ENCODE measurements around the gene ZSWIM5. TPM values are rescaled to one million over a fixed set of nuclear protein-coding genes. Genes with fewer than 3 reads are reported as not detected.
"Not testable (repeated sequence)": the region's sequence is repeated elsewhere in the genome, so short reads cannot be mapped to it uniquely, and the experiment has no call there.

Gene ZSWIM5
- total RNA-seq, 2 experiments from 2014 or later: 1.7 to 1.9 TPM

DNA sequence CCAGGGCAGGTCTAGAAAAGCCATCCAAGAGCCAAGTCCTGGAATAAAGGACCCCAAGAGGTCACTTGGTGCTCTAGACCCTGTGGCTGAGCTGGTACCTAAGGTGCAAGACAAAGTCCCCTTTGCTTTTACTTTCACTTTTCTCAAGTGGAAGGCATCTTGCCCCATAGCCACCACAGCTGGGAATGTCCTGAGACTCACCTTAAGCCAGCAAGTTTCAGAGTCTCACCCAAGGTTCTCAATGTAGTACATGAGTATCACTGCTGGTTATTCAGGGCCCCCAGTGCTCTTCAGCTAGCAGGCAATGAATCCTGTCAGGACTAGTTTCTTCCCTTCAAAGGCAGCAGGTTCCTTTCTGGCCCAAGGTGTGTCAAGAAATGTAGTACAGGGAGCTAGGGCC is 126.9 kb downstream of the ZSWIM5 start:
- ATAC-seq (ENCODE audit: low read depth) (peak; percentile 30), DNase-seq (no peak)
- no peak overlapping the region for H3K4me3 Mint-ChIP-seq
- H3K27ac Mint-ChIP-seq: peak overlapping the region; percentile 46
- peaks cover 6% of the 10 kb centered on the region for H3K4me1 Mint-ChIP-seq
- H3K9me3 Mint-ChIP-seq: peaks cover 6% of the 10 kb centered on the region
- H3K36me3 Mint-ChIP-seq: no peaks in the 10 kb centered on the region
- POLR2A ChIA-PET: no interaction called here
- peaks cover 8% of the 10 kb centered on the region for H3K27me3 Mint-ChIP-seq

- H3K36me3 Mint-ChIP-seq; H3K4me1 Mint-ChIP-seq; H3K4me3 Mint-ChIP-seq; DNase-seq; POLR2A ChIA-PET; H3K9me3 Mint-ChIP-seq; ATAC-seq (ENCODE audit: low read depth); H3K27ac Mint-ChIP-seq: not testable (repeated sequence)
- H3K27me3 Mint-ChIP-seq: peaks cover 23% of the 10 kb centered on the region
Measured at GRCh38 chr1:45076959-45077358, 129.4 kb downstream of the ZSWIM5 start.

GRCh38 chr1:45071567-45071966 is 134.8 kb downstream of the ZSWIM5 start:
- ATAC-seq (ENCODE audit: low read depth): no peak
- H3K27ac Mint-ChIP-seq: no peak overlapping the region
- POLR2A ChIA-PET: no interaction called here

DNA sequence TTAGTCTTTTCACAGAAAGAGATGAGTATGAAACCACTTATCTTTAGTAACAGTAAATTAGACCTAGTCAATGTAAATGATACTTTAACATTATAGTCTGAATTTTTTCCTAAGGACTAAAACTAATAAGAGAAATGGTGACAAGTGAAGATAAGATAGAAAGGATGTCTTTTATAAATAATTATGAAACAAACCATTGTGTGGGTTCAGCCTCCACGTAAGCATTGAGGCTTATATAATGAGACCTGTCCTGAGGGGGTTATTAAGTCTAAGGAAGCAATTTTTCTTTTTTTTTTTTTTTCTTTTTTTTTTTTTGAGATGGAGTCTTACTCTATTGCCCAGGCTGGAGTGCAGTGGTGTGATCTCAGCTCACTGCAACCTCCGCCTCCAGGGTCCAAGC is 138.6 kb downstream of the ZSWIM5 start:
- no peak for ATAC-seq (ENCODE audit: low read depth)
- Mint-ChIP-seq H3K36me3 (no peaks in the 10 kb centered on the region), H3K9me3 (peaks cover 5% of the 10 kb centered on the region), H3K4me3 (no peak overlapping the region), H3K4me1 (peaks cover 4% of the 10 kb centered on the region), H3K27me3 (peaks cover 15% of the 10 kb centered on the region), H3K27ac (no peak overlapping the region)
- POLR2A ChIA-PET: no interaction called here
- no peak for DNase-seq

More at GRCh38 chr1:45071567-45071966, 134.8 kb downstream of the ZSWIM5 start:
- Mint-ChIP-seq H3K9me3 (peaks cover 13% of the 10 kb centered on the region), H3K4me3 (no peak overlapping the region), H3K36me3 (no peaks in the 10 kb centered on the region), H3K27me3 (peaks cover 29% of the 10 kb centered on the region), H3K4me1 (no peaks in the 10 kb centered on the region)
- DNase-seq: no peak

DNA sequence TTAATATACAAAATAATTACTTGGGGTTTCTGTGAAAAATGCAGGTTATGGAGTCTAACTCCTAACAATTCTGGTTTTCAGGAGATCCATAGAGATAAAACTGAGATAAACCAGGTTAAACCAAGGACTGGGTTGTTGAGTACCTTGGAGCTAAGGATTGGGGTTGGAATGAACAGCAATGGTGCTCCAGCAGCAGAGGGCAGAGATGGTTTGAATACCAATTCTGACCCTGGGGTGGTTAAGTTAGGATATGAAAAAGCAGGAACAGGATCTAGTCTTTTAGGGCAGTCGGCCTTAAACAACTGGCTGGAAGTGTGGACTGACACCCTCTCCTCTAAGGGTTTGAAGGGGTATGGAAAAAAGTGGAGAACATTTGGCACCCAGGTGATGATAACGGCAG is 141.3 kb downstream of the ZSWIM5 start:
- Mint-ChIP-seq H3K4me3 (no peak overlapping the region), H3K4me1 (peaks cover 4% of the 10 kb centered on the region), H3K36me3 (no peaks in the 10 kb centered on the region), H3K9me3 (peaks cover 1% of the 10 kb centered on the region), H3K27me3 (peaks cover 10% of the 10 kb centered on the region), H3K27ac (no peak overlapping the region)
- ATAC-seq (ENCODE audit: low read depth) (no peak), DNase-seq (no peak)
- POLR2A ChIA-PET: no interaction called here

DNA sequence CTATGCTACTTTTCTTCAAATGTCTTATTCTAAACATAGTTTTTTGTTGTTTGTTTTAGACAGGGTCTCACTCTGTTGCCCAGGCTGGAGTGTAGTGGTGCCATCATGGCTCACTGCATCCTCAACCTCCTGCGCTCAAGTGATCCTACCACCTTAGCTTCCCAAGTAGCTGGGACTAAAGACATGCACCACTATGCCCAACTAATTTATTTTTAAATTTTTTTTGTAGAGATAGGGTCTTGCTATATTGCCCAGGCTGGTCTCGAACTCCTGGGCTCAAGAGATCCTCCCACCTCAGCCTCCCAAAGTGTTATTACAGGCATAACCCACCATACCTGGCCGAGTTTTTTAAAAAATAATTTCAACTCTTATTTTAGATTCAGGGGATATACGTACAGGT is 143.9 kb downstream of the ZSWIM5 start:
- H3K4me3 Mint-ChIP-seq; DNase-seq; H3K36me3 Mint-ChIP-seq; POLR2A ChIA-PET; ATAC-seq (ENCODE audit: low read depth); H3K9me3 Mint-ChIP-seq; H3K4me1 Mint-ChIP-seq; H3K27ac Mint-ChIP-seq; H3K27me3 Mint-ChIP-seq: not testable (repeated sequence)

DNA sequence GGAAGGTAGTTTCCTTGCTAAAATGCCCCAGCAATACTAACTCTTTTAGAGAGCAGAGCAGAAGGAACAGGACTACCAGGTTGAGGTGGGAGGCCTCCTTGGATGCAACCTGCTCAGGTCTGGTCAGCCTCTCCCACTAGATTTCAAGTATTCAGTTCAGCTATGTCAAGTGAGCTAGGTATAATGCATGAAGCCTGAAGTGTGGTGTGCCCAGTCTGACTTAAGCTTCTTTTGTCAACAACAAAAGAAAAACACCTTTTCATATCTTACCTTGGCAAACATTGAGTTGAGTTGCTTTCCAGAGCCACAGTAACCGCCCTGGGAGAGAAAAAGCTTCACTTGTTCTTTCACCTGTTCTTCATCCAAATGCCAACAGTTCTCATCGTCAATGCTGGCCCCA is 146.6 kb downstream of the ZSWIM5 start:
- no peak overlapping the region for H3K27ac Mint-ChIP-seq

GRCh38 chr1:45057542-45057941 is 148.9 kb downstream of the ZSWIM5 start:
- no peak overlapping the region for H3K4me3 Mint-ChIP-seq
- peaks cover 2% of the 10 kb centered on the region for H3K9me3 Mint-ChIP-seq
- no peaks in the 10 kb centered on the region for H3K4me1 Mint-ChIP-seq
- no peak overlapping the region for H3K27ac Mint-ChIP-seq
- POLR2A ChIA-PET: no interaction called here
- ATAC-seq (ENCODE audit: low read depth) (no peak), DNase-seq (no peak)
- H3K36me3 Mint-ChIP-seq: peaks cover 3% of the 10 kb centered on the region
- H3K27me3 Mint-ChIP-seq: peaks cover 2% of the 10 kb centered on the region

More for the DNA sequence above, 146.6 kb downstream of the ZSWIM5 start:
- peaks cover 4% of the 10 kb centered on the region for H3K4me1 Mint-ChIP-seq
- ATAC-seq (ENCODE audit: low read depth) (no peak), DNase-seq (no peak)
- H3K27me3 Mint-ChIP-seq: peaks cover 2% of the 10 kb centered on the region
- peaks cover 3% of the 10 kb centered on the region for H3K36me3 Mint-ChIP-seq
- H3K4me3 Mint-ChIP-seq: no peak overlapping the region
- POLR2A ChIA-PET: no interaction called here
- H3K9me3 Mint-ChIP-seq: no peaks in the 10 kb centered on the region

DNA sequence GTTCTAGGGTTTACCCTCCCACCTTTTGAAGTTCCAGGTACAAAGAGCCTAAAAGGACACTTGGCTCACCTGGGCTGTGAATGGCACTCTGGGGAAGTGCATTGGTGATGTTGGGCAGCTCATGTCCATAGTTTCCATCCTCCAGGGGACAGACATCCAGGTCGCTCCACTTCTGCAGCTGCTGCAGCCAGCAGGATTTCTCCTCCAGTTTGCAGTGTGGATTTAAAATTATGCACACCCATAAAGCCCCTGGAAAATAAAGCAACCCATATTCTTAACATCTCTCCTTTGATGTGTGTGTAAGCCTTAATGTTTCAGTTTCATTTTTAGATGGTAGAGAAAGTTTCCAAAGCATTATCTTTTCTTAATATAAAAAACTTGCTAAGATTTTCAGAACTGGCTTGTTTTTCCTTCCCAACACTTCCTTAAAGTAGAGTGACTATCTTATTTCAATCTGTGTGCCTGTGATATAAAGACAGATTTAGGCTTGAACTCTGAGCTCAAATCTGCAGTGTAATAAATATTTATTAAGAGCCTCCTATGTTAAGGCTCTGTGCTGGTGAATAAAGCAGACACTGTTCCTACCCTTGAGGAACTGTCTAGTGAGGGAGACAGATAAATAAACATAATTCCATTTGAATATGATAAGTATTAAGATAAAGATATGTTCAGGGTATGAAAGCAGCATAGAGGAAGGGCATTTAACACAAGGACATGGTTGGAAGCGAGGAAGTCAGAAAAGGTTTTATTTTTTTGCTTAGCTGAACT is 155.2 kb downstream of the ZSWIM5 start:
- H3K4me3 Mint-ChIP-seq: peak overlapping the region; percentile 79
- peak; percentile 38 for DNase-seq
- H3K27me3 Mint-ChIP-seq: peaks cover 2% of the 10 kb centered on the region
- POLR2A ChIA-PET: interaction anchor here (0.7 to 1.6 kb wide), 4 partner anchors 18 to 289 kb away, joined by 4 to 5 read pairs (median 4); partner anchors contain the start of genes MUTYH and TOE1
- peak overlapping the region; percentile 85 for H3K27ac Mint-ChIP-seq
- H3K4me1 Mint-ChIP-seq: peaks cover 13% of the 10 kb centered on the region
- H3K36me3 Mint-ChIP-seq: peaks cover 3% of the 10 kb centered on the region
- ATAC-seq (ENCODE audit: low read depth): peak; percentile 88
- peaks cover 2% of the 10 kb centered on the region for H3K9me3 Mint-ChIP-seq

DNA sequence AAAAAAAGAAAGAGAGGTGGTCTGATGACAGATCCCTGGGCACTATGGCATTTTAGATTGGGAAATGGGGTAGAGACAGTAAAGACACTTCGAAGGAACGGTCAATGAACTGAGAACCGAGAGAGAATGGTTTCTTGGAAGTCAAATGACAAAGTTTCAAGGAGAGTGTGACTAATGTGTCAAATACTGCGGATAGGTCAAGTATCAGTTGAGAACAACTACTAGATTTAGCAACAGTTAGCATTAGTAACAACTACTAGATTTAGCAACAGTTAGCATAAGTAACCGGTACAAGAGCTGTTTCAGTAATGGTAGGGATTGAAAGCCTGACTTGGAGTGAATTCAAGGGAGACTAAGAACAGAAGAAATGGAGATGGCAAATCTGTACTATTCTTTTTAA is 159.4 kb downstream of the ZSWIM5 start:
- DNase-seq (no peak), ATAC-seq (ENCODE audit: low read depth) (no peak)
- POLR2A ChIA-PET: no interaction called here
- no peaks in the 10 kb centered on the region for H3K27me3 Mint-ChIP-seq
- H3K4me3 Mint-ChIP-seq: no peak overlapping the region
- H3K27ac Mint-ChIP-seq: no peak overlapping the region
- no peaks in the 10 kb centered on the region for H3K9me3 Mint-ChIP-seq
- H3K4me1 Mint-ChIP-seq: peaks cover 13% of the 10 kb centered on the region
- H3K36me3 Mint-ChIP-seq: peaks cover 3% of the 10 kb centered on the region

GRCh38 chr1:45044916-45045315 is 161.5 kb downstream of the ZSWIM5 start:
- no peak overlapping the region for H3K27ac Mint-ChIP-seq
- H3K4me3 Mint-ChIP-seq: no peak overlapping the region
- no peaks in the 10 kb centered on the region for H3K9me3 Mint-ChIP-seq
- peaks cover 3% of the 10 kb centered on the region for H3K36me3 Mint-ChIP-seq
- no peaks in the 10 kb centered on the region for H3K4me1 Mint-ChIP-seq
- POLR2A ChIA-PET: no interaction called here
- ATAC-seq (ENCODE audit: low read depth) (no peak), DNase-seq (no peak)
- no peaks in the 10 kb centered on the region for H3K27me3 Mint-ChIP-seq

- Mint-ChIP-seq H3K4me1 (peaks cover 2% of the 10 kb centered on the region), H3K36me3 (peaks cover 2% of the 10 kb centered on the region), H3K9me3 (no peaks in the 10 kb centered on the region), H3K27ac (no peak overlapping the region), H3K4me3 (no peak overlapping the region), H3K27me3 (no peaks in the 10 kb centered on the region)
- ATAC-seq (ENCODE audit: low read depth) (no peak), DNase-seq (no peak)
- POLR2A ChIA-PET: no interaction called here
Measured at GRCh38 chr1:45043094-45043493, 163.3 kb downstream of the ZSWIM5 start.

- Mint-ChIP-seq H3K27ac (no peak overlapping the region), H3K4me3 (no peak overlapping the region), H3K4me1 (peaks cover 7% of the 10 kb centered on the region), H3K36me3 (peaks cover 2% of the 10 kb centered on the region), H3K27me3 (no peaks in the 10 kb centered on the region), H3K9me3 (no peaks in the 10 kb centered on the region)
- POLR2A ChIA-PET: no interaction called here
- DNase-seq: no peak
- no peak for ATAC-seq (ENCODE audit: low read depth)
Measured at GRCh38 chr1:45040297-45040696, 166.1 kb downstream of the ZSWIM5 start.

DNA sequence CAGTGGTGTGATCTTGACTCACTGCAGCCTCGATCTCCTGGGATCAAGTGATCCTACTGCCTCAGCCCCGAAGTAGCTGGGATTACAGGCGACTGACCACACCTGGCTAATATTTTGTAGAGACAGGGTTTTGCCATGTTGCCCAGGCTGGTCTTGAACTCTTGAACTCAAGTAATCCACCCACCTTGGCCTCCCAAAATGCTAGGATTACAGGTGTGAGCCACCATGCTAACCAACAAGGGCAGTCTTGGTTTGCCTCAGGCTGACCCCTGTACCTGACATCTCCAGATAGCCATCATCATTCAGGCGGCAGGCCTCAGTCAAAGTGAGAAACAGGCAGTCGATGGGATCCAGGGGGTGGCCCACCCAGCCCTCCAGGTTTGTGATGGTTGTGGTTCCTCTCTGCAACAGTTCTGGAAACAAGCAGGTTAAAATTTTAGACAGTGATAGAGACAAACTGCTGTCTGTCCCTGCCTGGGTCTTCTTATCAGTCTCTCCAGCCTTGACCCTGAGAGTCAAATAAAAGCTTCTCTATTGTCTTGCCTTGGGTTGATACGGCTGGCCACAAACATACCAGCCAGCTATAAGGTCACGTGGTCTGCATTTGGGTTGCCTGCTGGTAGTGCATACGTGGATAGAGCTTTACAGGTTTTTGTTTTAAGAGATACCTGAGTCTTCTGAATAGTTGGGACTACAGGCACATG is 167.6 kb downstream of the ZSWIM5 start:
- H3K36me3 Mint-ChIP-seq: peaks cover 2% of the 10 kb centered on the region
- H3K27ac Mint-ChIP-seq: no peak overlapping the region
- H3K4me3 Mint-ChIP-seq: no peak overlapping the region
- no peaks in the 10 kb centered on the region for H3K9me3 Mint-ChIP-seq
- no peaks in the 10 kb centered on the region for H3K27me3 Mint-ChIP-seq
- POLR2A ChIA-PET: interaction anchor here (0.6 kb wide), 1 partner anchor 286 kb away, joined by 4 read pairs; no protein-coding TSS in a partner anchor
- DNase-seq (no peak), ATAC-seq (ENCODE audit: low read depth) (no peak)
- peaks cover 12% of the 10 kb centered on the region for H3K4me1 Mint-ChIP-seq
